Activated CD4-positive, alpha-beta memory T cell treated with anti-CD3 and anti-CD28 coated beads for 36 hours (primary cell): ENCODE measurements around the gene TFAP2D. TPM values are rescaled to one million over a fixed set of nuclear protein-coding genes. Genes with fewer than 3 reads are reported as not detected.

Source experiments
- CTCF ChIA-PET: fragments of 350-600 bp; sonication (Branson Sonifier 250); formaldehyde crosslinking; loops from one replicate; lab custom pipeline; 2021; ENCODE audit warnings: antibody characterized with exemption, inconsistent platforms; lab: Charles Lee
- POLR2A ChIA-PET: fragments of 350-600 bp; sonication (Branson Sonifier 250); formaldehyde crosslinking; loops from one replicate; lab custom pipeline; 2021; ENCODE audit warnings: antibody characterized with exemption; lab: Charles Lee
- DNase-seq: peaks from one replicate; pipeline ENCODE4 v3.0.0-alpha.2; 2020
- H3K27ac Mint-ChIP-seq: one replicate; pipeline ENCODE4 v1.8.0; 2021; ENCODE audit warnings: mixed read lengths
- H3K27me3 Mint-ChIP-seq: one replicate; pipeline ENCODE4 v1.8.0; 2021; ENCODE audit warnings: mixed read lengths
- H3K36me3 Mint-ChIP-seq: one replicate; pipeline ENCODE4 v1.8.0; 2021; ENCODE audit warnings: mixed read lengths
- H3K4me1 Mint-ChIP-seq: one replicate; pipeline ENCODE4 v1.8.0; 2021; ENCODE audit warnings: low read depth, mixed read lengths
- H3K4me3 Mint-ChIP-seq: one replicate; pipeline ENCODE4 v1.8.0; 2021; ENCODE audit warnings: mild to moderate bottlenecking, mixed read lengths
- H3K9me3 Mint-ChIP-seq: one replicate; pipeline ENCODE4 v1.8.0; 2021; ENCODE audit warnings: mixed read lengths
- intact Hi-C: fragments of 100-400 bp; cut with micrococcal nuclease; formaldehyde crosslinking; loops from one replicate; pipeline ENCODE4 v1.15.1; 2023
- total RNA-seq, 2 experiments: library from RNA; stranded (reverse); gene quantifications; one replicate each; pipeline ENCODE4 v1.2.3, GENCODE V29; 2021

TFAP2D gene
- total RNA-seq, 2 experiments from 2014 or later: not detected

GRCh38 chr6:50724381-50725124 is 11.2 kb downstream of the TFAP2D start:
- Mint-ChIP-seq H3K27ac (no peak overlapping the region), H3K4me3 (no peak overlapping the region), H3K36me3 (no peaks in the 10 kb centered on the region), H3K4me1 (no peaks in the 10 kb centered on the region), H3K27me3 (peaks cover 40% of the 10 kb centered on the region), H3K9me3 (peaks cover 6% of the 10 kb centered on the region)
- no peak for DNase-seq
- CTCF ChIA-PET: interaction anchor here (0.6 kb wide), 1 partner anchor 130 kb away, joined by 3 read pairs; no protein-coding TSS in a partner anchor
- POLR2A ChIA-PET: no interaction called here
- intact Hi-C loops: no loop called here

GRCh38 chr6:50734488-50734887 is 21.2 kb downstream of the TFAP2D start:
- intact Hi-C loops: no loop called here
- no peak for DNase-seq
- no peaks in the 10 kb centered on the region for H3K27me3 Mint-ChIP-seq
- CTCF ChIA-PET: no interaction called here
- no peak overlapping the region for H3K27ac Mint-ChIP-seq
- H3K9me3 Mint-ChIP-seq: no peaks in the 10 kb centered on the region
- no peaks in the 10 kb centered on the region for H3K36me3 Mint-ChIP-seq
- POLR2A ChIA-PET: no interaction called here
- no peak overlapping the region for H3K4me3 Mint-ChIP-seq
- H3K4me1 Mint-ChIP-seq: no peaks in the 10 kb centered on the region

- H3K36me3 Mint-ChIP-seq: no peaks in the 10 kb centered on the region
- H3K4me1 Mint-ChIP-seq: no peaks in the 10 kb centered on the region
- no peaks in the 10 kb centered on the region for H3K27me3 Mint-ChIP-seq
- intact Hi-C loops: no loop called here
- DNase-seq: no peak
- H3K9me3 Mint-ChIP-seq: peaks cover 4% of the 10 kb centered on the region
- no peak overlapping the region for H3K27ac Mint-ChIP-seq
- ChIA-PET CTCF (no interaction called here), POLR2A (no interaction called here)
- H3K4me3 Mint-ChIP-seq: no peak overlapping the region
Measured at GRCh38 chr6:50742161-50742560, 28.8 kb downstream of the TFAP2D start.

- Mint-ChIP-seq H3K4me3 (no peak overlapping the region), H3K9me3 (peaks cover 4% of the 10 kb centered on the region), H3K27me3 (no peaks in the 10 kb centered on the region), H3K4me1 (no peaks in the 10 kb centered on the region), H3K27ac (no peak overlapping the region), H3K36me3 (no peaks in the 10 kb centered on the region)
- no peak for DNase-seq
- CTCF ChIA-PET: no interaction called here
- POLR2A ChIA-PET: no interaction called here
- intact Hi-C loops: no loop called here
Measured at GRCh38 chr6:50744976-50745375, 31.6 kb downstream of the TFAP2D start.

DNA sequence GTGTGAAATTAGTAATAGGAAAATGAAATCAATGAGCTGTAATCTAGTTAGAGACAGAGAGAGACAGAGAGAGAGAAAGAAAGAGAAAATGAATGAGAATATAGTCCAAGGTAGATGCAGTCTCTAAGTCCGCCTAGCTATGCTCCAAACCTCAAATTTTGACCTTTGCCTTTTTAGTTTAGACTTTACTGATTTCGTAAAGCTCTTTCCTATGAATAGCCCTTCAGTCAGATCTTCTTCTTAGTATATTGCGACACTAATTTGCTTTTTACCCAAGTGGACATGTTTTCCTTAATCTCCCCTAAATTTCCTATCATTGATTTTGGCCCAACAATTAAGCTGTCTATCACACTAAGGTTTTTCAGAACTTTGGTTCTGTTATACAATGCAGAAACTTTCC is 49.5 kb downstream of the TFAP2D start:
- no peak for DNase-seq
- Mint-ChIP-seq H3K27ac (no peak overlapping the region), H3K36me3 (no peaks in the 10 kb centered on the region), H3K4me1 (no peaks in the 10 kb centered on the region), H3K9me3 (peaks cover 9% of the 10 kb centered on the region), H3K4me3 (no peak overlapping the region), H3K27me3 (no peaks in the 10 kb centered on the region)
- CTCF ChIA-PET: no interaction called here
- intact Hi-C loops: no loop called here
- POLR2A ChIA-PET: no interaction called here

GRCh38 chr6:50778696-50779095 is 65.4 kb downstream of the TFAP2D start:
- ChIA-PET CTCF (no interaction called here), POLR2A (no interaction called here)
- no peaks in the 10 kb centered on the region for H3K4me1 Mint-ChIP-seq

GRCh38 chr6:50780382-50780781 is 67.1 kb downstream of the TFAP2D start:
- no peak for DNase-seq
- intact Hi-C loops: no loop called here
- H3K36me3 Mint-ChIP-seq: no peaks in the 10 kb centered on the region
- no peak overlapping the region for H3K4me3 Mint-ChIP-seq
- H3K9me3 Mint-ChIP-seq: peaks cover 5% of the 10 kb centered on the region
- CTCF ChIA-PET: no interaction called here
- POLR2A ChIA-PET: no interaction called here
- H3K27ac Mint-ChIP-seq: no peak overlapping the region
- H3K4me1 Mint-ChIP-seq: no peaks in the 10 kb centered on the region
- H3K27me3 Mint-ChIP-seq: no peaks in the 10 kb centered on the region

More at GRCh38 chr6:50778696-50779095, 65.4 kb downstream of the TFAP2D start:
- no peaks in the 10 kb centered on the region for H3K27me3 Mint-ChIP-seq
- no peak for DNase-seq
- peaks cover 5% of the 10 kb centered on the region for H3K9me3 Mint-ChIP-seq
- H3K27ac Mint-ChIP-seq: no peak overlapping the region
- H3K4me3 Mint-ChIP-seq: no peak overlapping the region
- no peaks in the 10 kb centered on the region for H3K36me3 Mint-ChIP-seq
- intact Hi-C loops: no loop called here

DNA sequence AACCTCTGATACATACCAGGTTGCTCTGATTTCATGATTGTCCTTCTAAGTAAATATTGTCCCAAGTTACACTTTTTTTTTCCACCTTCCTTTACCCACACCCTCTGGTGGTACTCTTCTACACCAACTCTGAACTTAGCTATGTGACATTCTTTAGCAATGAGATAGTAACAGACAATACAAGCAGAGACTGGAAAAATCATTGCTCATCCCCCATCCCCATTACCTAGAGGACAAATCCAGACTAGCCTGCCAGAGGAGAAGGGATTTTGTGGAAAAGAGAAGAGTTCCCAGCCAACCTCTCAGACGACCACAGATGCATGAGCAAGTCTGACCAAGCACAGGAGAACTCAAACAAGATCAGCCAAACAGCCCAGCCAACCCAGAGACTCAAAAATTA is 72.6 kb downstream of the TFAP2D start:
- Mint-ChIP-seq H3K36me3 (no peaks in the 10 kb centered on the region), H3K27ac (no peak overlapping the region), H3K4me1 (no peaks in the 10 kb centered on the region), H3K9me3 (no peaks in the 10 kb centered on the region), H3K27me3 (no peaks in the 10 kb centered on the region), H3K4me3 (no peak overlapping the region)
- intact Hi-C loops: no loop called here
- no peak for DNase-seq
- CTCF ChIA-PET: no interaction called here
- POLR2A ChIA-PET: no interaction called here

- no peak overlapping the region for H3K27ac Mint-ChIP-seq
- H3K27me3 Mint-ChIP-seq: no peaks in the 10 kb centered on the region
- intact Hi-C loops: loop anchor here (2.0 kb wide), 1 partner anchor 663 kb away; no protein-coding TSS in a partner anchor
- no peaks in the 10 kb centered on the region for H3K4me1 Mint-ChIP-seq
- H3K4me3 Mint-ChIP-seq: no peak overlapping the region
- H3K9me3 Mint-ChIP-seq: no peaks in the 10 kb centered on the region
- no peak for DNase-seq
- POLR2A ChIA-PET: no interaction called here
- no peaks in the 10 kb centered on the region for H3K36me3 Mint-ChIP-seq
- CTCF ChIA-PET: no interaction called here
Measured at GRCh38 chr6:50791900-50792508, 78.7 kb downstream of the TFAP2D start.

- POLR2A ChIA-PET: no interaction called here
- no peak overlapping the region for H3K27ac Mint-ChIP-seq
- H3K9me3 Mint-ChIP-seq: no peaks in the 10 kb centered on the region
- no peak for DNase-seq
- H3K4me1 Mint-ChIP-seq: no peaks in the 10 kb centered on the region
- no peak overlapping the region for H3K4me3 Mint-ChIP-seq
- CTCF ChIA-PET: no interaction called here
- no peaks in the 10 kb centered on the region for H3K27me3 Mint-ChIP-seq
- intact Hi-C loops: loop anchor here (2.0 kb wide), 1 partner anchor 664 kb away; no protein-coding TSS in a partner anchor
- H3K36me3 Mint-ChIP-seq: no peaks in the 10 kb centered on the region
Measured at GRCh38 chr6:50792771-50793170, 79.4 kb downstream of the TFAP2D start.

GRCh38 chr6:50795574-50795973 is 82.2 kb downstream of the TFAP2D start:
- intact Hi-C loops: no loop called here
- POLR2A ChIA-PET: no interaction called here

GRCh38 chr6:50804283-50804682 is 91.0 kb downstream of the TFAP2D start:
- Mint-ChIP-seq H3K27ac (no peak overlapping the region), H3K36me3 (no peaks in the 10 kb centered on the region), H3K27me3 (peaks cover 1% of the 10 kb centered on the region), H3K9me3 (peaks cover 3% of the 10 kb centered on the region), H3K4me1 (no peaks in the 10 kb centered on the region), H3K4me3 (no peak overlapping the region)
- intact Hi-C loops: no loop called here
- DNase-seq: no peak
- CTCF ChIA-PET: no interaction called here
- POLR2A ChIA-PET: no interaction called here

More at GRCh38 chr6:50795574-50795973, 82.2 kb downstream of the TFAP2D start:
- no peaks in the 10 kb centered on the region for H3K36me3 Mint-ChIP-seq
- H3K27me3 Mint-ChIP-seq: no peaks in the 10 kb centered on the region
- no peaks in the 10 kb centered on the region for H3K9me3 Mint-ChIP-seq
- no peak for DNase-seq
- H3K27ac Mint-ChIP-seq: no peak overlapping the region
- CTCF ChIA-PET: no interaction called here
- no peaks in the 10 kb centered on the region for H3K4me1 Mint-ChIP-seq
- no peak overlapping the region for H3K4me3 Mint-ChIP-seq

DNA sequence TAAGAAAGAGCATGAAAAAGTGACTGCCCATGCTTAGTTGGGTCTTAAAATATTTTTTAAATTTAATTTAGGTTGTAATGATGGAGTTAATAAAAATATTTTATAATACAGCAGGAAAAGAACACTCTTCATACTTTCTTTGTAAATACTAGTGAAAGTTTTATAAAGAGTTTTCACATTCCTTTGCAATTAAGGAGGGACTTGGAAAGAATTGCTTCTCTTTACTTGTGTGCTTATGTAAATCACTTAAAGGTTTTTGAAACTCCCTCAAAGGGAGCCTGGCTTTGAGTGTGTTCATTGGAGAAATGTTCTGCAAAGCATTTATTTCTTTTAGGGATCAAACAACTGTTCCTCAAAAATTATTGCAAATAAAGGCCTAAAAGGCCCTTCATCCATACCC is 93.7 kb downstream of the TFAP2D start:
- POLR2A ChIA-PET: no interaction called here
- peaks cover 1% of the 10 kb centered on the region for H3K27me3 Mint-ChIP-seq
- no peak overlapping the region for H3K4me3 Mint-ChIP-seq
- H3K4me1 Mint-ChIP-seq: no peaks in the 10 kb centered on the region
- H3K27ac Mint-ChIP-seq: no peak overlapping the region
- no peaks in the 10 kb centered on the region for H3K36me3 Mint-ChIP-seq
- CTCF ChIA-PET: no interaction called here
- intact Hi-C loops: no loop called here
- DNase-seq: no peak
- peaks cover 3% of the 10 kb centered on the region for H3K9me3 Mint-ChIP-seq
